K562 (cell line): ENCODE measurements around the gene PDE6C. TPM values are rescaled to one million over a fixed set of nuclear protein-coding genes. Genes with fewer than 3 reads are reported as not detected.

Source experiments
- ATAC-seq: fragments of 200-7000 bp; cut with Tn5 transposase; 3 replicates; pipeline ENCODE4 v1.9.1; 2020; ENCODE audit warnings: moderate library complexity
- BruUV-seq: library from RNA; stranded (reverse); fragments of 400-500 nt; replicated peaks from 2 replicates; lab custom pipeline; 2021; lab: Mats Ljungman, UMichigan
- CTCF ChIA-PET: fragments of 300-600 bp; formaldehyde crosslinking; extraction: SDS; loops from one replicate; lab custom pipeline; 2021; ENCODE audit warnings: low intra/inter-chr PET ratio; lab: Yijun Ruan, JAX
- POLR2A ChIA-PET: fragments of 300-600, 350-650 bp; sonication (Branson Sonifier 250); formaldehyde crosslinking; extraction: SDS; loops from one replicate; lab custom pipeline; 2021; ENCODE audit warnings: antibody characterized with exemption, inconsistent platforms; lab: Yijun Ruan, JAX
- DNase-seq, 4 experiments: peaks; one replicate each; pipeline versions ENCODE4 v3.0.0 to v3.0.0-alpha.2; 2011 to 2018; ENCODE audit warnings: low spot score in 3 of 4, mixed read lengths in 3 of 4; ENCODE audit errors: extremely low read depth in 1 of 4
- FAIRE-seq: peaks from 2 replicates; lab custom pipeline; 2011; peaks lifted over from hg19 to GRCh38; lab: Jason Lieb, UNC
- H2AFZ ChIP-seq: 2 replicates; pipeline ENCODE4 v1.6.0; 2011; ENCODE audit warnings: low read depth, low read length, control low read depth, inconsistent platforms
- H3K27ac ChIP-seq: fragments of 200-600 bp; 3 replicates; pipeline ENCODE4 v1.8.0; 2011; ENCODE audit warnings: low read depth, mild to moderate bottlenecking, control low read depth, inconsistent platforms, low read length, moderate library complexity, mixed read lengths; ENCODE audit errors: extremely low read depth
- H3K27me3 ChIP-seq, 2 experiments: fragments of 300-600 bp in 1 of 2; 2 replicates in 1 of 2; 3 replicates in 1 of 2; pipeline versions ENCODE4 v1.6.0 to v1.8.0; 2011; ENCODE audit warnings: inconsistent platforms in 2 of 2, low read length in 2 of 2, mild to moderate bottlenecking in 1 of 2, mixed read lengths in 1 of 2, moderate library complexity in 1 of 2; ENCODE audit not compliant: control insufficient read depth in 2 of 2, insufficient read depth in 2 of 2
- H3K36me3 ChIP-seq: fragments of 300-600 bp; 3 replicates; pipeline ENCODE4 v1.8.0; 2011; ENCODE audit warnings: mild to moderate bottlenecking, low read length, inconsistent platforms; ENCODE audit not compliant: control insufficient read depth, insufficient read depth
- H3K4me1 ChIP-seq, 2 experiments: fragments of 200-600 bp in 1 of 2; replicated peaks in 1 of 2; 2 replicates in 1 of 2; 3 replicates in 1 of 2; pipeline versions ENCODE4 v1.5.1 to v1.8.0; 2011; ENCODE audit warnings: inconsistent platforms in 2 of 2, low read length in 2 of 2, mild to moderate bottlenecking in 1 of 2, mixed read lengths in 1 of 2, moderate library complexity in 1 of 2; ENCODE audit not compliant: control insufficient read depth in 2 of 2, insufficient read depth in 2 of 2
- H3K4me2 ChIP-seq: 2 replicates; pipeline ENCODE4 v1.6.1; 2011; ENCODE audit warnings: low read length, control low read depth, inconsistent platforms, mixed read lengths; ENCODE audit not compliant: insufficient read depth
- H3K4me3 ChIP-seq: fragments of 200-600 bp; sonication (generic), shearing (Covaris generic); 2 replicates; pipeline ENCODE4 v1.5.1; 2016; ENCODE audit warnings: control low read depth, inconsistent platforms
- H3K79me2 ChIP-seq: fragments of 200-600 bp; 3 replicates; pipeline ENCODE4 v1.8.0; 2011; ENCODE audit warnings: low read length, inconsistent platforms; ENCODE audit not compliant: control insufficient read depth, insufficient read depth
- H3K9ac ChIP-seq, 2 experiments: 2 replicates each; pipeline versions ENCODE4 v1.6.0 to v1.6.1; 2011; ENCODE audit warnings: low read depth in 2 of 2, low read length in 2 of 2, control low read depth in 1 of 2, inconsistent platforms in 1 of 2, mild to moderate bottlenecking in 1 of 2, mixed read lengths in 1 of 2; ENCODE audit not compliant: insufficient read depth in 1 of 2
- H3K9me1 ChIP-seq: one replicate; pipeline ENCODE4 v1.6.0; 2011; ENCODE audit warnings: inconsistent platforms, mild to moderate bottlenecking, low read length, moderate library complexity; ENCODE audit not compliant: control insufficient read depth, insufficient read depth
- H3K9me3 ChIP-seq: replicated peaks from 2 replicates; pipeline ENCODE4 v1.5.1; 2011; ENCODE audit warnings: low read depth, low read length, inconsistent platforms; ENCODE audit not compliant: control insufficient read depth, insufficient read depth
- H4K20me1 ChIP-seq: replicated peaks from 2 replicates; pipeline ENCODE4 v1.6.1; 2011; ENCODE audit warnings: low read length, inconsistent platforms, mixed read lengths; ENCODE audit not compliant: control insufficient read depth, insufficient read depth
- CBFA2T3 ChIP-seq: fragments of 450-650 bp; IDR thresholded peaks from 2 replicates; pipeline ENCODE4 v1.6.1; 2017
- ELF1 ChIP-seq: fragments of 200-800 bp; sonication (Bioruptor generic); IDR thresholded peaks from 2 replicates; pipeline ENCODE4 v1.6.1; 2016; ENCODE audit warnings: missing genetic modification characterization, missing compliant biosample characterization
- GABPB2 ChIP-seq: fragments of 250-450 bp; sonication (Bioruptor Pico); conservative IDR thresholded peaks from 2 replicates; pipeline ENCODE4 v1.5.1; 2021; ENCODE audit warnings: mild to moderate bottlenecking
- HDGF ChIP-seq: fragments of 450-650 bp; IDR thresholded peaks from 2 replicates; pipeline ENCODE4 v1.6.1; 2016
- HMG20B ChIP-seq: fragments of 250-450 bp; sonication (Bioruptor Pico); IDR thresholded peaks from 2 replicates; pipeline ENCODE4 v1.5.0; 2021; ENCODE audit warnings: mild to moderate bottlenecking
- L3MBTL2 ChIP-seq: fragments of 450-650 bp; IDR thresholded peaks from 2 replicates; pipeline ENCODE4 v1.6.1; 2016; ENCODE audit warnings: mild to moderate bottlenecking, moderate library complexity
- MAFK ChIP-seq: IDR thresholded peaks from 2 replicates; pipeline ENCODE4 v1.6.1; 2011; ENCODE audit warnings: low read length, improper control_type of control experiment
- POLR2G ChIP-seq: fragments of 200-400 bp; formaldehyde crosslinking; IDR thresholded peaks from 2 replicates; pipeline ENCODE4 v1.6.1; 2017; ENCODE audit warnings: low read depth, mild to moderate bottlenecking, antibody characterized with exemption, low read length, moderate library complexity
- RCOR1 ChIP-seq, 2 experiments: IDR thresholded peaks; 2 replicates each; pipeline ENCODE4 v1.6.1; 2012; ENCODE audit warnings: low read depth in 2 of 2, low read length in 2 of 2, borderline replicate concordance in 1 of 2, improper control_type of control experiment in 1 of 2
- RHOXF2B ChIP-seq: fragments of 250-450 bp; sonication (Bioruptor Pico); conservative IDR thresholded peaks from 2 replicates; pipeline ENCODE4 v1.5.1; 2021
- SNIP1 ChIP-seq: fragments of 450-650 bp; IDR thresholded peaks from 2 replicates; pipeline ENCODE4 v1.7.1; 2017; ENCODE audit warnings: low read depth, mild to moderate bottlenecking
- TCFL5 ChIP-seq: fragments of 250-450 bp; sonication (Bioruptor Pico); conservative IDR thresholded peaks from 2 replicates; pipeline ENCODE4 v1.6.1; 2021; ENCODE audit warnings: mild to moderate bottlenecking, moderate library complexity, matching md5 sums
- TRIM24 ChIP-seq, 2 experiments: fragments of 450-650 bp; IDR thresholded peaks; 2 replicates each; pipeline ENCODE4 v1.6.1; 2016
- XRCC3 ChIP-seq: fragments of 450-650 bp; IDR thresholded peaks from 2 replicates; pipeline ENCODE4 v1.6.1; 2017; ENCODE audit warnings: mild to moderate bottlenecking, moderate library complexity
- ZNF311 ChIP-seq: fragments of 250-450 bp; sonication (Bioruptor Pico); IDR thresholded peaks from 2 replicates; pipeline ENCODE4 v1.4.0; 2020; ENCODE audit warnings: mild to moderate bottlenecking, moderate library complexity
- ZSCAN29 ChIP-seq: fragments of 450-650 bp; IDR thresholded peaks from 2 replicates; pipeline ENCODE4 v1.6.1; 2017
- WGBS: fragments of 100-300 bp; shearing (Covaris generic); methylation state at CpG from one replicate; pipeline ENCODE4 v1.1.6; 2016; ENCODE audit warnings: low coverage, mixed read lengths; ENCODE audit not compliant: insufficient coverage; ENCODE audit errors: missing lambda C conversion rate; 5-methylcytosine and 5-hydroxymethylcytosine counted together
- in situ Hi-C: fragments of 300-500 bp; cut with MboI; formaldehyde crosslinking; loops from 4 replicates; pipeline ENCODE4 v1.15.0; 2018; ENCODE audit warnings: inconsistent platforms, mixed read lengths
- intact Hi-C: fragments of 100-400 bp; cut with micrococcal nuclease; formaldehyde crosslinking; loops from 2 replicates; pipeline ENCODE4 v1.14.2; 2022
- polyA plus RNA-seq, 8 experiments: library from polyadenylated mRNA; depleted of rRNA in 4 of 8; stranded (reverse) in 5 of 8; unstranded in 3 of 8; fragments of >200 nt; fragmentation: Nextera tagmentation in 2 of 8; fragmentation: Illumina TruSeq in 1 of 8; extraction: Ambion mirVana in 2 of 8; extraction: Trizol in 1 of 8; gene quantifications; 2 replicates each; pipeline versions ENCODE4 v1.2.1 to v1.2.3, GENCODE V29; 2011 to 2014; ENCODE audit warnings: inconsistent platforms in 1 of 8, missing spikeins in 1 of 8
- total RNA-seq, 7 experiments: library from RNA; depleted of rRNA in 6 of 7; stranded (reverse); fragments of >200 nt in 6 of 7; fragmentation: Illumina TruSeq in 2 of 7; extraction: Trizol in 2 of 7; gene quantifications; 2 replicates each; pipeline versions ENCODE4 v1.2.1 to v1.2.3, GENCODE V29; 2011 to 2021; ENCODE audit warnings: low replicate concordance in 1 of 7
- TF ChIP-seq, protein P1 (sequence below): fragments of 450-650 bp; IDR thresholded peaks from 2 replicates; pipeline ENCODE4 v1.6.1; 2016; ENCODE audit warnings: borderline replicate concordance
- TF ChIP-seq, protein P2 (sequence below): sonication (generic); formaldehyde crosslinking; IDR thresholded peaks from 2 replicates; pipeline ENCODE4 v1.8.1; 2023; ENCODE audit warnings: mild to moderate bottlenecking, missing genetic modification reagents

Gene PDE6C
- total and polyA plus RNA-seq, 9 of the 15 experiments (the other 6 are each of a cell fraction or from before 2014, with no cell fraction given) = not detected

DNA sequence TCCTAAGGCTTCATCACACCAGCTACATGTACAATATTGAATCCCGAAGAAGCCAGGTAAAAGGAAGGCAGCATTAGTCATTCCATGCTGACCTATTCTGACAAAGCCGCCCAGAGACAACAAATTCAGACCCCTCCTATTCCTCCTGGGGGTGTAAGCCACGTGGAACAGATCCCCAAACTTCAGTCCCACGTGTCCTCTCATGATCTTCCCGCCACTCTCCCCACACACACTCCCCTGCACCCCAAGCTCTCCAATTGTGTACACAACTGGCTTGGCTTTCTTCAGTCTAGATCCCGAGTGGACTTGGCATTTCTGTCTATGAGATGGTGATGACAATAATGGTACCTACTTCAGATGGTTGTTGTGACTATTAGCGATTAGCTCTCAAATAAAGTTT is 8.6 kb downstream of the PDE6C start:
- TF ChIP-seq SNIP1 (no peak), TRIM24 (IDR thresholded peaks at IDR 0.05) (no peak), POLR2G (no peak), MAFK (no peak), GABPB2 (CRISPR knock-in tag) (no peak), L3MBTL2 (no peak), CBFA2T3 (no peak), ELF1 (tag) (no peak)
- TF ChIP-seq, all 486 proteins: peak for 0

DNA sequence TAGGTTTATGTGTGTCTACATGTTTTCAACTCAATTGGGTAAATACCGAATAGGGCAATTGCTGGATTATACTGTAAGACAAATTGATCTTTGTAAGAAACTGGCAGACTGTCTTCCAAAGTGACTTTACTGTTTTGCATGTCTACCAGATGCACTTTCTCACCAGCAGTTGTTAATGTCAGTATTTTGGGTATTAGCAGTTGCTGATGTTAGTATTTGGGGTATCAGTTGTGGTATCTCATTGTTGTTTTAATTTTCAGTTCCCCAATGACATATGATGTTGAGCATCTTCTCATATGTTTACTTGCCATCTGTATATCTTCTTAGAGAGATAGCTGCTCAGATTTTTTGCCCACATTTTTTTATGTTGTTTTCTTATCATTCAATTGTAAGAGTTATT is 10.6 kb downstream of the PDE6C start:
- FAIRE-seq = no peak
- Histone ChIP-seq H3K4me1 (no peaks in the 10 kb centered on the region), H3K4me3 (no peak overlapping the region), H3K4me2 (no peak overlapping the region), H2AFZ (no peak overlapping the region), H3K9me3 (no peaks in the 10 kb centered on the region), H3K9me1 (no peaks in the 10 kb centered on the region), H4K20me1 (no peaks in the 10 kb centered on the region), H3K79me2 (no peaks in the 10 kb centered on the region), H3K27me3 (peaks cover 2 to 11% of the 10 kb centered on the region in 2 experiments; a peak in 2 of 5 replicates), H3K36me3 (no peaks in the 10 kb centered on the region), H3K9ac (no peak overlapping the region), H3K27ac (no peak overlapping the region)
- no peak for DNase-seq
- POLR2A ChIA-PET = no interaction called here
- in situ Hi-C loops = no loop called here
- CTCF ChIA-PET = no interaction called here
- ATAC-seq = no peak
- BruUV-seq = no TSS peak
- intact Hi-C loops = no loop called here
- WGBS = 0% methylated on average over 1 of the region's 1 CpG
- no peak for TF ChIP-seq ZNF311 (CRISPR knock-in tag)
- no peak for TF ChIP-seq RHOXF2B
- TF ChIP-seq ZSCAN29 = no peak
- no peak for TF ChIP-seq XRCC3
- TF ChIP-seq, protein P1, sequence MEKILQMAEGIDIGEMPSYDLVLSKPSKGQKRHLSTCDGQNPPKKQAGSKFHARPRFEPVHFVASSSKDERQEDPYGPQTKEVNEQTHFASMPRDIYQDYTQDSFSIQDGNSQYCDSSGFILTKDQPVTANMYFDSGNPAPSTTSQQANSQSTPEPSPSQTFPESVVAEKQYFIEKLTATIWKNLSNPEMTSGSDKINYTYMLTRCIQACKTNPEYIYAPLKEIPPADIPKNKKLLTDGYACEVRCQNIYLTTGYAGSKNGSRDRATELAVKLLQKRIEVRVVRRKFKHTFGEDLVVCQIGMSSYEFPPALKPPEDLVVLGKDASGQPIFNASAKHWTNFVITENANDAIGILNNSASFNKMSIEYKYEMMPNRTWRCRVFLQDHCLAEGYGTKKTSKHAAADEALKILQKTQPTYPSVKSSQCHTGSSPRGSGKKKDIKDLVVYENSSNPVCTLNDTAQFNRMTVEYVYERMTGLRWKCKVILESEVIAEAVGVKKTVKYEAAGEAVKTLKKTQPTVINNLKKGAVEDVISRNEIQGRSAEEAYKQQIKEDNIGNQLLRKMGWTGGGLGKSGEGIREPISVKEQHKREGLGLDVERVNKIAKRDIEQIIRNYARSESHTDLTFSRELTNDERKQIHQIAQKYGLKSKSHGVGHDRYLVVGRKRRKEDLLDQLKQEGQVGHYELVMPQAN = no peak
- TF ChIP-seq, protein P2, sequence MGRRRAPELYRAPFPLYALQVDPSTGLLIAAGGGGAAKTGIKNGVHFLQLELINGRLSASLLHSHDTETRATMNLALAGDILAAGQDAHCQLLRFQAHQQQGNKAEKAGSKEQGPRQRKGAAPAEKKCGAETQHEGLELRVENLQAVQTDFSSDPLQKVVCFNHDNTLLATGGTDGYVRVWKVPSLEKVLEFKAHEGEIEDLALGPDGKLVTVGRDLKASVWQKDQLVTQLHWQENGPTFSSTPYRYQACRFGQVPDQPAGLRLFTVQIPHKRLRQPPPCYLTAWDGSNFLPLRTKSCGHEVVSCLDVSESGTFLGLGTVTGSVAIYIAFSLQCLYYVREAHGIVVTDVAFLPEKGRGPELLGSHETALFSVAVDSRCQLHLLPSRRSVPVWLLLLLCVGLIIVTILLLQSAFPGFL (CRISPR knock-in tag) = no peak
- no peak for TF ChIP-seq HMG20B (CRISPR knock-in tag)
- no peak for TF ChIP-seq HDGF
- no peak for TF ChIP-seq TCFL5 (CRISPR knock-in tag)
- TF ChIP-seq RCOR1 (IDR thresholded peaks at IDR 0.05; ENCODE audit: borderline replicate concordance in 1 of 2, low read depth in 2 of 2, low read length in 2 of 2) = no peak

More for the DNA sequence above, 8.6 kb downstream of the PDE6C start:
- intact Hi-C loops = no loop called here
- Histone ChIP-seq H2AFZ (no peak overlapping the region), H3K27me3 (peaks cover 2 to 11% of the 10 kb centered on the region in 2 experiments; a peak in 2 of 5 replicates), H4K20me1 (no peaks in the 10 kb centered on the region), H3K9me3 (no peaks in the 10 kb centered on the region), H3K4me1 (no peaks in the 10 kb centered on the region), H3K4me2 (no peak overlapping the region), H3K4me3 (no peak overlapping the region), H3K36me3 (no peaks in the 10 kb centered on the region), H3K9me1 (no peaks in the 10 kb centered on the region), H3K79me2 (no peaks in the 10 kb centered on the region), H3K9ac (no peak overlapping the region), H3K27ac (no peak overlapping the region)
- no peak for DNase-seq
- no peak for FAIRE-seq
- POLR2A ChIA-PET = no interaction called here
- in situ Hi-C loops = no loop called here
- no peak for ATAC-seq
- 0% methylated on average over 7 of the region's 7 CpGs for WGBS
- no TSS peak for BruUV-seq
- CTCF ChIA-PET = no interaction called here
